Caco-2 (cell line): Measurements from ENCODE around the gene RBBP7. TPM values are rescaled to one million over a fixed set of nuclear protein-coding genes. Genes with fewer than 3 reads are reported as not detected.

Experiments
- BruUV-seq: library from RNA; stranded (reverse); fragments of 400-500 nt; replicated peaks from 2 replicates; lab custom pipeline; 2021; lab: Mats Ljungman, UMichigan
- CTCF ChIA-PET: fragments of 300-600 bp; sonication (Branson Sonifier 250); formaldehyde crosslinking; loops from one replicate; lab custom pipeline; 2022; ENCODE audit warnings: antibody characterized with exemption; lab: Charles Lee
- POLR2A ChIA-PET: fragments of 300-600 bp; sonication (Branson Sonifier 250); formaldehyde crosslinking; loops from one replicate; lab custom pipeline; 2022; ENCODE audit warnings: antibody characterized with exemption; lab: Charles Lee
- DNase-seq, 2 experiments: peaks; one replicate each; pipeline versions ENCODE4 v3.0.0 to v3.0.0-alpha.2; 2020 to 2022
- H3K27me3 ChIP-seq: replicated peaks from 2 replicates; pipeline ENCODE4 v1.6.0; 2011; ENCODE audit warnings: low read length; ENCODE audit not compliant: control insufficient read depth, insufficient read depth
- H3K36me3 ChIP-seq: 2 replicates; pipeline ENCODE4 v1.5.1; 2011; ENCODE audit warnings: low read length; ENCODE audit not compliant: control insufficient read depth, insufficient read depth
- H3K4me1 ChIP-seq: fragments of 250-450 bp; sonication (Bioruptor Pico); 2 replicates; pipeline ENCODE4 v1.5.1; 2020; ENCODE audit warnings: mild to moderate bottlenecking
- H3K4me3 ChIP-seq: 2 replicates; pipeline ENCODE4 v1.5.1; 2011; ENCODE audit warnings: low read depth, mild to moderate bottlenecking, control low read depth, low read length
- H3K9me3 ChIP-seq: fragments of 250-450 bp; sonication (Bioruptor Pico); 2 replicates; pipeline ENCODE4 v1.5.1; 2020; ENCODE audit warnings: mild to moderate bottlenecking, moderate library complexity
- H3K27ac Mint-ChIP-seq: one replicate; pipeline ENCODE4 v1.8.0; 2022; ENCODE audit warnings: mixed read lengths; ENCODE audit not compliant: unreplicated experiment
- H3K27me3 Mint-ChIP-seq: one replicate; pipeline ENCODE4 v1.8.0; 2022; ENCODE audit warnings: mixed read lengths; ENCODE audit not compliant: insufficient read depth, unreplicated experiment
- H3K36me3 Mint-ChIP-seq: one replicate; pipeline ENCODE4 v1.8.0; 2022; ENCODE audit warnings: mild to moderate bottlenecking, mixed read lengths; ENCODE audit not compliant: insufficient read depth, unreplicated experiment
- H3K4me1 Mint-ChIP-seq: one replicate; pipeline ENCODE4 v1.8.0; 2022; ENCODE audit warnings: low read depth, mixed read lengths; ENCODE audit not compliant: unreplicated experiment
- H3K4me3 Mint-ChIP-seq: one replicate; pipeline ENCODE4 v1.8.0; 2022; ENCODE audit warnings: mild to moderate bottlenecking, moderate library complexity, mixed read lengths; ENCODE audit not compliant: unreplicated experiment
- H3K9me3 Mint-ChIP-seq: one replicate; pipeline ENCODE4 v1.8.0; 2022; ENCODE audit warnings: mixed read lengths; ENCODE audit not compliant: unreplicated experiment
- CTCF ChIP-seq, 2 experiments: fragments of 200-600 bp in 1 of 2; IDR thresholded peaks; 1 replicate in 1 of 2; 2 replicates in 1 of 2; pipeline versions ENCODE4 v1.5.1 to v1.8.0; 2011 to 2022; ENCODE audit warnings: antibody characterized with exemption in 1 of 2, control low read depth in 1 of 2, inconsistent platforms in 1 of 2, low read depth in 1 of 2, low read length in 1 of 2, mild to moderate bottlenecking in 1 of 2, moderate library complexity in 1 of 2; ENCODE audit not compliant: insufficient read depth in 1 of 2, severe bottlenecking in 1 of 2, unreplicated experiment in 1 of 2
- intact Hi-C: fragments of 100-400 bp; cut with micrococcal nuclease; formaldehyde crosslinking; loops from one replicate; pipeline ENCODE4 v1.10.0; 2022; ENCODE audit not compliant: unreplicated experiment
- total RNA-seq: library from RNA; stranded (reverse); gene quantifications from 2 replicates; pipeline ENCODE4 v1.2.3, GENCODE V29; 2022

RBBP7 gene
- total RNA-seq, 1 experiment from 2014 or later = 131 TPM

- Mint-ChIP-seq H3K4me3 (no peak overlapping the region), H3K9me3 (no peaks in the 10 kb centered on the region), H3K27me3 (no peaks in the 10 kb centered on the region), H3K36me3 (peaks cover 60% of the 10 kb centered on the region), H3K27ac (no peak overlapping the region), H3K4me1 (no peaks in the 10 kb centered on the region)
- no peaks in the 10 kb centered on the region for H3K4me1 ChIP-seq
- no TSS peak for BruUV-seq
- no peak overlapping the region for H3K4me3 ChIP-seq
- intact Hi-C loops = loop anchor here (5.0 kb wide), 1 partner anchor 212 kb away; no protein-coding TSS in a partner anchor
- no peaks in the 10 kb centered on the region for H3K9me3 ChIP-seq
- H3K36me3 ChIP-seq = no peaks in the 10 kb centered on the region; the same call in none of the 2 replicates
- no peak for TF ChIP-seq CTCF (IDR thresholded peaks at IDR 0.05; ENCODE audit: insufficient read depth in 1 of 2, low read depth in 1 of 2, low read length in 1 of 2, severe bottlenecking in 1 of 2, unreplicated experiment in 1 of 2)
- ChIA-PET CTCF (interaction anchor here (0.6 to 0.7 kb wide), 2 partner anchors 94 to 212 kb away, joined by 3 read pairs; no protein-coding TSS in a partner anchor), POLR2A (no interaction called here)
- no peak for DNase-seq
- no peaks in the 10 kb centered on the region for H3K27me3 ChIP-seq
These were observed 35.4 kb downstream of the RBBP7 start for GRCh38 chrX:16834806-16835205.

- no peaks in the 10 kb centered on the region for H3K27me3 ChIP-seq
- no peaks in the 10 kb centered on the region for H3K4me1 ChIP-seq
- Mint-ChIP-seq H3K4me3 (no peak overlapping the region), H3K27ac (no peak overlapping the region), H3K4me1 (no peaks in the 10 kb centered on the region), H3K36me3 (peaks cover 39% of the 10 kb centered on the region), H3K9me3 (no peaks in the 10 kb centered on the region), H3K27me3 (no peaks in the 10 kb centered on the region)
- H3K36me3 ChIP-seq = no peaks in the 10 kb centered on the region; the same call in none of the 2 replicates
- no peak for TF ChIP-seq CTCF (IDR thresholded peaks at IDR 0.05; ENCODE audit: insufficient read depth in 1 of 2, low read depth in 1 of 2, low read length in 1 of 2, severe bottlenecking in 1 of 2, unreplicated experiment in 1 of 2)
- DNase-seq = no peak
- ChIA-PET POLR2A (no interaction called here), CTCF (no interaction called here)
- no TSS peak for BruUV-seq
- intact Hi-C loops = no loop called here
- H3K9me3 ChIP-seq = no peaks in the 10 kb centered on the region
- H3K4me3 ChIP-seq = no peak overlapping the region
These were observed 37.9 kb downstream of the RBBP7 start for GRCh38 chrX:16832301-16832700.

GRCh38 chrX:16828124-16828908 lies 41.8 kb downstream of the RBBP7 start:
- no TSS peak for BruUV-seq
- Histone ChIP-seq H3K4me3 (no peak overlapping the region), H3K36me3 (no peaks in the 10 kb centered on the region; the same call in 1 of the 2 replicates), H3K27me3 (no peaks in the 10 kb centered on the region), H3K4me1 (no peaks in the 10 kb centered on the region), H3K9me3 (no peaks in the 10 kb centered on the region)
- H3K27ac Mint-ChIP-seq = no peak overlapping the region
- no peak for TF ChIP-seq CTCF (IDR thresholded peaks at IDR 0.05; ENCODE audit: insufficient read depth in 1 of 2, low read depth in 1 of 2, low read length in 1 of 2, severe bottlenecking in 1 of 2, unreplicated experiment in 1 of 2)
- intact Hi-C loops = no loop called here
- POLR2A ChIA-PET = no interaction called here
- H3K9me3 Mint-ChIP-seq = no peaks in the 10 kb centered on the region
- no peaks in the 10 kb centered on the region for H3K4me1 Mint-ChIP-seq
- DNase-seq = no peak
- H3K36me3 Mint-ChIP-seq = peaks cover 11% of the 10 kb centered on the region
- CTCF ChIA-PET = no interaction called here
- H3K4me3 Mint-ChIP-seq = no peak overlapping the region
- H3K27me3 Mint-ChIP-seq = no peaks in the 10 kb centered on the region
